Inflammatory macrophage (primary cell): ENCODE results near the gene FAM20C.

ENCODE experiments used
- DNase-seq, 2 donors: peaks; one replicate each; pipeline ENCODE4 v3.0.0-alpha.2; 2020 to 2022

Gene FAM20C

DNA sequence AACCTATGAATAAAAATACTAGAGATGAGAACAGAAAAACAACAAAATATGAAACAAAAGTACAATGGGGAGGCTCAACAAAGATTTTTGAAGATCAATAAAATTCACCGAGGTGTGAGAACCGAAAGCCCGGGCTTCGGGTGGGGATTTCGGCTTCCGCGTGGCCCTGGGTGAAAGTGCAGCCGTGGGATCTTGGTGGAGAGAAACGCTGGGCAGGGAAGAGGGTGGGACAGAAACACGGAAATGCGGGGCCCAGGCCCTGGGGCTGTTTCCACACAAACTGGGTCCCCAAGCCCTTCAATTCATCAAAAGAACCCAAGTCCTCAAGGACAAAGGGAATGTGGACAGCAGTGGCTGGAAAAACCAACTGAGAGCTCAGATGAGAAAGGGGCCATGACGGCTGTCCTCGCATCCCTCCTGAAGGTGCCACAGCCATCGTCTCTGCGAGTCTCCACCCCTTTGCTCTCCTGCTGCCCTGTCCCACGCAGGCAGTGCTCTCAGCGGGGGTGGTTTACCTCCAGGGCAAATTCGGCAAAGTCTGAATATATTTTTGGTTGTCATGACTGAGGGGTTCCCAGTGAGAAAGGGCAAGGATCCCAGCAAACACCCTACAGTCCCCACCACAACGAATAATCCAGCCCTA, 117.3 kb downstream of the FAM20C start:
- no peak for DNase-seq
